Spleen (tissue), 7 donors: ENCODE results near the gene RYR2.

Source experiments
- POLR2A ChIP-seq, 3 donors: fragments of 450-650 bp; IDR thresholded peaks; one replicate each; pipeline ENCODE4 v1.5.1; 2017; ENCODE audit warnings: antibody characterized with exemption in 3 of 3, mild to moderate bottlenecking in 1 of 3
- POLR2AphosphoS5 ChIP-seq, 3 donors: sonication (generic); formaldehyde crosslinking; IDR thresholded peaks; one replicate each; pipeline ENCODE4 v1.5.1; 2017; ENCODE audit warnings: antibody characterized with exemption in 3 of 3
- TF ChIP-seq, protein P1 (sequence below), 11 experiments: fragments of 200-600 bp in 7 of 11; fragments of 450-650 bp in 4 of 11; sonication (generic) in 4 of 11; IDR thresholded peaks in 8 of 11; conservative IDR thresholded peaks in 3 of 11; 1 replicate in 7 of 11; 2 replicates in 4 of 11; pipeline versions ENCODE4 v1.4.0 to v1.8.0; 2016 to 2021; ENCODE audit warnings: antibody characterized with exemption in 11 of 11, inconsistent platforms in 4 of 11, mild to moderate bottlenecking in 1 of 11
- donor health status: DM: no; HTN: no; CAD: no; lungs with moderate emphysema.
- donor health status: DM: no; HTN: no; CAD: no.
- donor health status: DM: no; HTN: no; CAD: no.

DNA sequence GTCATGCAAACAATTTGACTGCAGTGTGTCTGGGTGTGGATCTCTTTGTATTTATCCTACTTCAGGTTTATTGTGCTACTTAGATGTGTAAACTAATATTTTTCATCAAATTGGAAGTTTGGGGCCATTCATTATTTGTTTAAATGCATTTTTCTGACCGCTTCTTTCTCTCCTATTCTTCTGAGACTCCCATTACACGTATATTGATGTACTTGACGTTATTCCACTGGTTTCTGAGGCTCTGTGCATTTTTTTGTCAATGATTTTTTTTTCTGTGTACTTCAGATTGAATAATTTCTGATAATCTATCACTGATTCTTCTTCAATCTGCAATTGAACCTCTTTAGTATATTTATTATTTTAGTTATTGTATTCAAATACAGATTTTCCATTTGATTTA lies 276.8 kb downstream of the RYR2 start:
- TF ChIP-seq, protein P1, sequence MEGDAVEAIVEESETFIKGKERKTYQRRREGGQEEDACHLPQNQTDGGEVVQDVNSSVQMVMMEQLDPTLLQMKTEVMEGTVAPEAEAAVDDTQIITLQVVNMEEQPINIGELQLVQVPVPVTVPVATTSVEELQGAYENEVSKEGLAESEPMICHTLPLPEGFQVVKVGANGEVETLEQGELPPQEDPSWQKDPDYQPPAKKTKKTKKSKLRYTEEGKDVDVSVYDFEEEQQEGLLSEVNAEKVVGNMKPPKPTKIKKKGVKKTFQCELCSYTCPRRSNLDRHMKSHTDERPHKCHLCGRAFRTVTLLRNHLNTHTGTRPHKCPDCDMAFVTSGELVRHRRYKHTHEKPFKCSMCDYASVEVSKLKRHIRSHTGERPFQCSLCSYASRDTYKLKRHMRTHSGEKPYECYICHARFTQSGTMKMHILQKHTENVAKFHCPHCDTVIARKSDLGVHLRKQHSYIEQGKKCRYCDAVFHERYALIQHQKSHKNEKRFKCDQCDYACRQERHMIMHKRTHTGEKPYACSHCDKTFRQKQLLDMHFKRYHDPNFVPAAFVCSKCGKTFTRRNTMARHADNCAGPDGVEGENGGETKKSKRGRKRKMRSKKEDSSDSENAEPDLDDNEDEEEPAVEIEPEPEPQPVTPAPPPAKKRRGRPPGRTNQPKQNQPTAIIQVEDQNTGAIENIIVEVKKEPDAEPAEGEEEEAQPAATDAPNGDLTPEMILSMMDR (IDR thresholded peaks at IDR 0.05 in 8 of 11, conservative IDR thresholded peaks at IDR 0.05 in 3 of 11) = no peak
- TF ChIP-seq POLR2A (IDR thresholded peaks at IDR 0.05) (no peak), POLR2AphosphoS5 (IDR thresholded peaks at IDR 0.05) (no peak)
